ENCODE data around the gene WWC2. TPM values are rescaled to one million over a fixed set of nuclear protein-coding genes. Genes with fewer than 3 reads are reported as not detected.

The WWC2 gene
- total and polyA plus RNA-seq, 2 donors (not counting 3 experiments of a cell fraction or from before 2014, with no cell fraction given) = 12.9 to 52.2 TPM

- Histone ChIP-seq H3K27me3 (ENCODE audit: control insufficient read depth in 2 of 2, insufficient read depth in 2 of 2, low read length in 2 of 2) (no peaks in the 10 kb centered on the region), H3K4me3 (replicated peaks in 1 of 3; ENCODE audit: insufficient read depth in 1 of 3, low read depth in 1 of 3, low read length in 3 of 3) (no peak overlapping the region), H3K9ac (replicated peaks; ENCODE audit: extremely low read depth, insufficient read depth, low read length) (no peak overlapping the region), H4K20me1 (replicated peaks; ENCODE audit: control insufficient read depth, extremely low read depth, insufficient read depth, low read length) (no peaks in the 10 kb centered on the region), H3K36me3 (ENCODE audit: control insufficient read depth in 2 of 2, extremely low read depth in 1 of 2, insufficient read depth in 2 of 2, low read length in 2 of 2) (no peaks in the 10 kb centered on the region), H2AFZ (ENCODE audit: low read depth, low read length) (no peak overlapping the region), H3K9me3 (replicated peaks; ENCODE audit: control insufficient read depth, insufficient read depth, low read length) (no peaks in the 10 kb centered on the region), H3K9me1 (replicated peaks; ENCODE audit: control insufficient read depth, extremely low read depth, insufficient read depth, low read length) (no peaks in the 10 kb centered on the region), H3K27ac (ENCODE audit: insufficient read depth, low read depth, low read length) (peak overlapping the region; percentile 9), H3K4me2 (ENCODE audit: insufficient read depth, low read length) (no peak overlapping the region), H3K79me2 (ENCODE audit: control insufficient read depth, insufficient read depth, low read length) (peaks cover 15% of the 10 kb centered on the region), H3K4me1 (ENCODE audit: control insufficient read depth, extremely low read depth, insufficient read depth, low read length) (peaks cover 14% of the 10 kb centered on the region)
- TF ChIP-seq POLR2A (IDR thresholded peaks at IDR 0.05; ENCODE audit: low read depth, low read length) = no peak
- peak; percentile 92 for TF ChIP-seq MYC (IDR thresholded peaks at IDR 0.05; ENCODE audit: low read depth, low read length)
- no peak for TF ChIP-seq JUN (IDR thresholded peaks at IDR 0.05; ENCODE audit: borderline replicate concordance, insufficient read depth, insufficient read length, low read depth)
- peak; percentile 82 for TF ChIP-seq MAX (IDR thresholded peaks at IDR 0.05; ENCODE audit: insufficient read depth, insufficient read length)
- no peak for TF ChIP-seq CTCF (IDR thresholded peaks at IDR 0.05; ENCODE audit: extremely low read depth in 1 of 2, insufficient read depth in 1 of 2, low read depth in 1 of 2, low read length in 2 of 2)
- no peak for TF ChIP-seq FOS (IDR thresholded peaks at IDR 0.05; ENCODE audit: borderline replicate concordance, insufficient read depth, low read length)
- peak; percentile 45 for TF ChIP-seq POLR2AphosphoS5 (IDR thresholded peaks at IDR 0.05; ENCODE audit: insufficient read depth, low read depth, low read length)
- no peak for TF ChIP-seq GATA2 (IDR thresholded peaks at IDR 0.05; ENCODE audit: insufficient read depth, insufficient read length, low read depth, low read length)
- TF ChIP-seq EZH2 (IDR thresholded peaks at IDR 0.05; ENCODE audit: borderline replicate concordance, low read depth, low read length, severe bottlenecking) = no peak
- FAIRE-seq = peak; percentile 91
- intact Hi-C loops (cut with micrococcal nuclease) = loop anchor here (1.0 kb wide), 2 partner anchors 17 to 101 kb away; partner anchors contain the start of gene WWC2
- dilution Hi-C loops (cut with MboI; ENCODE audit: extremely low pct_ligation_motif_present, low sequenced_read_pairs) = no loop called here
- BruUV-seq (replicated peaks) = no TSS peak
- ChIA-PET CTCF (interaction anchor here (0.6 to 1.6 kb wide), 6 partner anchors 17 to 60 kb away, joined by 3 to 5 read pairs (median 3); no protein-coding TSS in a partner anchor), POLR2A (interaction anchor here (1.6 kb wide), 1 partner anchor 102 kb away, joined by 6 read pairs; the partner anchor contains the start of gene WWC2)
- DNase-seq (ENCODE audit: low read depth, low spot score) = peak; percentile 93
These were observed 101.4 kb downstream of the WWC2 start for GRCh38 chr4:183200453-183200852.

All from endothelial cell of umbilical vein (primary cell).